ENCODE results near the gene MYL9. TPM values are rescaled to one million over a fixed set of nuclear protein-coding genes. Genes with fewer than 3 reads are reported as not detected.

Gene MYL9
- total and polyA plus RNA-seq, 2 of the 4 experiments (the other 2 are of a cell fraction) = 97.5 to 425 TPM

- no peaks in the 10 kb centered on the region for H4K20me1 ChIP-seq (ENCODE audit: insufficient read depth, low read length)
- no peak overlapping the region for H3K18ac ChIP-seq (ENCODE audit: low read depth, low read length)
- in situ Hi-C loops (cut with MboI; ENCODE audit: low sequenced_read_pairs) (no loop called here), dilution Hi-C loops (cut with HindIII; ENCODE audit: low sequenced_read_pairs, unreplicated experiment) (no loop called here), intact Hi-C loops (cut with micrococcal nuclease) (no loop called here)
- no peak overlapping the region for H3K4me2 ChIP-seq (ENCODE audit: low read depth, low read length)
- no peaks in the 10 kb centered on the region for H3K9me1 ChIP-seq (ENCODE audit: insufficient read depth, low read length)
- TF ChIP-seq NFE2L2 (IDR thresholded peaks at IDR 0.05; ENCODE audit: low read depth, low read length) (no peak), RCOR1 (IDR thresholded peaks at IDR 0.05; ENCODE audit: insufficient replicate concordance, low read length) (no peak), MAFK (IDR thresholded peaks at IDR 0.05; ENCODE audit: low read depth, low read length) (no peak), FOS (IDR thresholded peaks at IDR 0.05; ENCODE audit: low read depth, low read length) (no peak), MAZ (IDR thresholded peaks at IDR 0.05; ENCODE audit: borderline replicate concordance, low read depth, low read length) (no peak), CEBPB (IDR thresholded peaks at IDR 0.05; ENCODE audit: low read depth, low read length) (no peak), USF2 (IDR thresholded peaks at IDR 0.05; ENCODE audit: low read depth, low read length) (no peak), SMC3 (IDR thresholded peaks at IDR 0.05; ENCODE audit: low read depth, low read length) (no peak), CHD1 (IDR thresholded peaks at IDR 0.05; ENCODE audit: low read depth, low read length) (no peak), RFX5 (IDR thresholded peaks at IDR 0.05; ENCODE audit: low read depth, low read length) (no peak), RAD21 (IDR thresholded peaks at IDR 0.05; ENCODE audit: low read length) (no peak), CTCF (conservative IDR thresholded peaks at IDR 0.05; ENCODE audit: low read depth, low read length) (no peak)
- ChIA-PET POLR2A (ENCODE audit: unreplicated experiment) (no interaction called here), CTCF (no interaction called here)
- BruUV-seq (replicated peaks) = no TSS peak
- no peak overlapping the region for H4K91ac ChIP-seq (ENCODE audit: insufficient read depth, low read depth, low read length)
- H2AK9ac ChIP-seq (replicated peaks; ENCODE audit: low read depth, low read length, poor library complexity) = no peak overlapping the region
- no peaks in the 10 kb centered on the region for H3K9me3 ChIP-seq (ENCODE audit: control insufficient read depth, insufficient read depth, low read length)
- no peak overlapping the region for H2AK5ac ChIP-seq (ENCODE audit: low read depth, low read length)
- no peaks in the 10 kb centered on the region for H3K79me1 ChIP-seq (ENCODE audit: low read depth in 1 of 2, low read length in 2 of 2)
- no peaks in the 10 kb centered on the region for H3K27me3 ChIP-seq (ENCODE audit: control insufficient read depth, insufficient read depth, low read length)
- no peak overlapping the region for H4K5ac ChIP-seq (ENCODE audit: low read depth, low read length)
- H3K27ac ChIP-seq (ENCODE audit: insufficient read depth, low read length) = no peak overlapping the region
- no peak overlapping the region for H4K8ac ChIP-seq (ENCODE audit: low read depth in 2 of 2, low read length in 2 of 2)
- ATAC-seq (ENCODE audit: low read depth) (no peak), DNase-seq (no peak)
- no peak overlapping the region for H2BK20ac ChIP-seq (ENCODE audit: low read depth, low read length)
- no peak overlapping the region for H2BK15ac ChIP-seq (ENCODE audit: low read depth, low read length)
- no peak overlapping the region for H3K4ac ChIP-seq (ENCODE audit: low read depth, low read length)
- no peak overlapping the region for H3K14ac ChIP-seq (replicated peaks; ENCODE audit: low read depth, low read length)
- H2BK5ac ChIP-seq (ENCODE audit: low read depth, low read length, poor library complexity, severe bottlenecking) = no peak overlapping the region
- no peak overlapping the region for H3K9ac ChIP-seq (ENCODE audit: low read depth, low read length)
- no peaks in the 10 kb centered on the region for H3K4me1 ChIP-seq (ENCODE audit: control insufficient read depth, insufficient read depth, low read length)
- no peak overlapping the region for H2BK120ac ChIP-seq (ENCODE audit: low read depth, low read length)
- H3K56ac ChIP-seq (ENCODE audit: extremely low read depth, insufficient read depth, low read length) = no peak overlapping the region
- H3K23ac ChIP-seq (ENCODE audit: low read depth, low read length) = no peak overlapping the region
- H3K4me3 ChIP-seq (ENCODE audit: insufficient read depth, low read depth, low read length) = no peak overlapping the region
- WGBS, 2 experiments (ENCODE audit: extremely low coverage in 2 of 2, insufficient read length in 1 of 2) = no CpG with 5 or more reads among the region's 5 CpGs
- peaks cover 15% of the 10 kb centered on the region for H3K36me3 ChIP-seq (ENCODE audit: control insufficient read depth, insufficient read depth, low read length)
- no peak overlapping the region for H2AFZ ChIP-seq (replicated peaks; ENCODE audit: low read length, poor library complexity)
These were observed 52.1 kb downstream of the MYL9 start for GRCh38 chr20:36593347-36593929.
